ENCODE data around the gene NRG3.

NRG3 gene

DNA sequence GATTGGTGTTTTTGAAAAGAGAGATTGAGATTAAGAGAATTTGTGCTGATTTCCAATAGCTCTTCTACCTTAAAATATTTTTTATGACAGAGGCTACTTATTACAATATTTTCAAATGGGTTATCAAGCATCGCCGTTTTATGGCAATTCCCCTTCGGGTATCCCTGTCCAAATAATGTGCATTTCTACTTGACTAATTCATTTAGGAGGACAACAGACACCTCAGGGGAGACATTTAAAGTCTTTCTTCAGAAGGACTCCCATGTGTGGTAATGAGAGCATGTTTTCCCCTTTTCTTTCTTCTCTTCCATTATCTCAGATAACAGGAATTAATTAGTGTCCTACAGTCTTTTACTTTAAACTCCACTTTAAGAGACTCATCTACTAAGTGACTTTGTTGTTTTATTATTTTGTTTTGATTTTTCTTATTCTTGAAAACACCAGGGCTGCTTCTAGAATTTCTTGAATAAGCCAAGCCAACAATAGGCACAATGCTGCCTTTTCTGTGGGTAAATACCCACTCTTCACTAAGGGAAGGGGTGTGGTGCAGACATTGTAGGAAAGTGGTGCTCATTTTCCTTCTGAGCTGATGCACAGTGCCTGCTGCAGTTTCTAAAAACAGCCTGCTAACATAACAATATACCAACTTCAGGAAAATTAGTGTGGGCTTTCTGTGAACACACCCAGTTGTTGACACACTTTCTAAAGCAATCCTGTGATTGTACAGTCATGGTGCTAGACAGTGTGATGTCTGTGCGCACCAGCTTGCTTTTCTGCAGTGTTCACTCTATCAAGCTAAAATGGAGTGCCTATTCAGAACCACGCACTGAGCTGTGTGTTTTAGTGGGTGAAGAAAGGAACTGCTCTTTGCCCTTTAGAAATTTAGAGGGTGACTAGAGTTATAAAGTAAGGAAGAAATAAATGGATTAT lies 597.7 kb downstream of the NRG3 start:
- Histone ChIP-seq H3K4me1 (peaks cover 4% of the 10 kb centered on the region; the same call in 1 of the 2 replicates), H3K27me3 (no peaks in the 10 kb centered on the region), H3K9me3 (no peaks in the 10 kb centered on the region), H3K36me3 (no peaks in the 10 kb centered on the region), H3K4me3 (ENCODE audit: low read depth, low read length) (no peak overlapping the region)
- TF ChIP-seq, protein P1, sequence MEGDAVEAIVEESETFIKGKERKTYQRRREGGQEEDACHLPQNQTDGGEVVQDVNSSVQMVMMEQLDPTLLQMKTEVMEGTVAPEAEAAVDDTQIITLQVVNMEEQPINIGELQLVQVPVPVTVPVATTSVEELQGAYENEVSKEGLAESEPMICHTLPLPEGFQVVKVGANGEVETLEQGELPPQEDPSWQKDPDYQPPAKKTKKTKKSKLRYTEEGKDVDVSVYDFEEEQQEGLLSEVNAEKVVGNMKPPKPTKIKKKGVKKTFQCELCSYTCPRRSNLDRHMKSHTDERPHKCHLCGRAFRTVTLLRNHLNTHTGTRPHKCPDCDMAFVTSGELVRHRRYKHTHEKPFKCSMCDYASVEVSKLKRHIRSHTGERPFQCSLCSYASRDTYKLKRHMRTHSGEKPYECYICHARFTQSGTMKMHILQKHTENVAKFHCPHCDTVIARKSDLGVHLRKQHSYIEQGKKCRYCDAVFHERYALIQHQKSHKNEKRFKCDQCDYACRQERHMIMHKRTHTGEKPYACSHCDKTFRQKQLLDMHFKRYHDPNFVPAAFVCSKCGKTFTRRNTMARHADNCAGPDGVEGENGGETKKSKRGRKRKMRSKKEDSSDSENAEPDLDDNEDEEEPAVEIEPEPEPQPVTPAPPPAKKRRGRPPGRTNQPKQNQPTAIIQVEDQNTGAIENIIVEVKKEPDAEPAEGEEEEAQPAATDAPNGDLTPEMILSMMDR (IDR thresholded peaks at IDR 0.05; ENCODE audit: low read depth, low read length) = no peak
- no peak for DNase-seq

DNA sequence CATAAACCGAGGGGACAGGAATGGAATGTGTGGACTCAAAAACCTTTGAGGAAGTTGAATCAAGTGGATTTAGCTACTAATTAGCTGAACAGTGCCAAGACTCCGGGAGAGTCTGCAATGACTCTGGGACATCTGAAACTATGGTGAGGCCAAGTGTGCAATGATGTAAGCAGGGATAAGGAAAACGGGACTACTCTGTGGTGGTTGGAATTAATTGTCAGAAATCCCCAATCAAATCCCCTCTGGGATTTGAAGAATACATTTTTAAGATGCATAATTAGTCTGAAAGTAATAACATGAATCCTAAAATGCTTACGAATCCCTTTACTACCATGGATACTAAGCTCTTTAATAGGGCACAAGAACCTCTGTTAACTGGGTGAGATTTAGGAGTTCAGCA lies 602.8 kb downstream of the NRG3 start:
- Histone ChIP-seq H3K4me1 (no peaks in the 10 kb centered on the region; the same call in 1 of the 2 replicates), H3K36me3 (no peaks in the 10 kb centered on the region), H3K9me3 (no peaks in the 10 kb centered on the region), H3K4me3 (ENCODE audit: low read depth, low read length) (no peak overlapping the region), H3K27me3 (no peaks in the 10 kb centered on the region)
- DNase-seq = no peak
- TF ChIP-seq, protein P1 (IDR thresholded peaks at IDR 0.05; ENCODE audit: low read depth, low read length) = no peak

GRCh38 chr10:82492647-82493046 lies 617.7 kb downstream of the NRG3 start:
- Histone ChIP-seq H3K4me1 (peaks cover 7% of the 10 kb centered on the region), H3K9me3 (no peaks in the 10 kb centered on the region), H3K27me3 (no peaks in the 10 kb centered on the region), H3K36me3 (no peaks in the 10 kb centered on the region), H3K4me3 (ENCODE audit: low read depth, low read length) (no peak overlapping the region)
- no peak for DNase-seq
- TF ChIP-seq, protein P1 (IDR thresholded peaks at IDR 0.05; ENCODE audit: low read depth, low read length) = no peak

- no peak for DNase-seq
- Histone ChIP-seq H3K36me3 (no peaks in the 10 kb centered on the region), H3K4me3 (ENCODE audit: low read depth, low read length) (no peak overlapping the region), H3K9me3 (no peaks in the 10 kb centered on the region), H3K4me1 (peaks cover 7% of the 10 kb centered on the region), H3K27me3 (no peaks in the 10 kb centered on the region)
- TF ChIP-seq, protein P1 (IDR thresholded peaks at IDR 0.05; ENCODE audit: low read depth, low read length) = no peak
Measured at GRCh38 chr10:82496114-82496513, 621.1 kb downstream of the NRG3 start.

DNA sequence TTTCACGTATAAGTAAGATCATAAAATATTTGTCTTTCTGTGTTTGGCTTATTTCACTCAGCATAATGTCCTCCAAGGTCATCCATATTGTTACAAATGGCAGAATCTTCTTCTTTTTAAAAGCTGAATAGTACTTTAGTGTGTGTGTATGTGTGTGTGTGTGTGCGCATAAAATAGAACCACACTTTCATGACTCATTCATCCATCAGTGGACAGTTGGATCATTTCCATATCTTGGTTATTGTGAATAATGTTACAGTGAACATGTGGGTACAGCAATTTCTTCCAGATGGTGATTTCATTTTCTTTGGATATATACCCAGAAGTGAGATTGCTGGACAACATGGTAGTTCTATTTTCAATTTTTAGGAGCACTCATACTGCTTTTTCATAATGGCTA lies 622.4 kb downstream of the NRG3 start:
- DNase-seq = no peak
- Histone ChIP-seq H3K9me3 (no peaks in the 10 kb centered on the region), H3K36me3 (no peaks in the 10 kb centered on the region), H3K4me1 (no peaks in the 10 kb centered on the region), H3K4me3 (ENCODE audit: low read depth, low read length) (no peak overlapping the region), H3K27me3 (no peaks in the 10 kb centered on the region)
- TF ChIP-seq, protein P1 (IDR thresholded peaks at IDR 0.05; ENCODE audit: low read depth, low read length) = no peak

GRCh38 chr10:82498976-82499375 lies 624.0 kb downstream of the NRG3 start:
- Histone ChIP-seq H3K27me3 (no peaks in the 10 kb centered on the region), H3K4me3 (ENCODE audit: low read depth, low read length) (no peak overlapping the region), H3K36me3 (no peaks in the 10 kb centered on the region), H3K9me3 (no peaks in the 10 kb centered on the region), H3K4me1 (no peaks in the 10 kb centered on the region)
- no peak for DNase-seq
- TF ChIP-seq, protein P1 (IDR thresholded peaks at IDR 0.05; ENCODE audit: low read depth, low read length) = no peak

All from BE2C (cell line).